K562 (cell line): Measurements from ENCODE around the gene RASSF1. TPM values are rescaled to one million over a fixed set of nuclear protein-coding genes. Genes with fewer than 3 reads are reported as not detected.

ENCODE experiments used
- CTBP1 ChIP-seq: fragments of 450-650 bp; IDR thresholded peaks from 2 replicates; pipeline ENCODE4 v1.6.1; 2016; ENCODE audit warnings: borderline replicate concordance
- EZH2 ChIP-seq: IDR thresholded peaks from 2 replicates; pipeline ENCODE4 v1.6.1; 2012; ENCODE audit warnings: low read depth, mild to moderate bottlenecking, inconsistent platforms, low read length, borderline replicate concordance
- FOSL1 ChIP-seq: fragments of 200-800 bp; sonication (Bioruptor generic); conservative IDR thresholded peaks from 2 replicates; pipeline ENCODE4 v1.6.1; 2016; ENCODE audit warnings: missing genetic modification characterization, missing compliant biosample characterization
- MEF2D ChIP-seq: conservative IDR thresholded peaks from 2 replicates; pipeline ENCODE4 v1.6.1; 2016; ENCODE audit warnings: low read depth, missing genetic modification characterization, missing compliant biosample characterization
- MEIS2 ChIP-seq: fragments of 450-650 bp; IDR thresholded peaks from 2 replicates; pipeline ENCODE4 v1.6.1; 2014; ENCODE audit warnings: mild to moderate bottlenecking; ENCODE audit not compliant: partially characterized antibody
- MXI1 ChIP-seq: IDR thresholded peaks from 2 replicates; pipeline ENCODE4 v1.6.1; 2011; ENCODE audit warnings: low read depth, mild to moderate bottlenecking, improper control_type of control experiment, low read length
- POLR2H ChIP-seq: IDR thresholded peaks from 2 replicates; pipeline ENCODE4 v1.6.1; 2016; ENCODE audit warnings: missing genetic modification characterization, low read depth, mild to moderate bottlenecking, control low read depth, missing compliant biosample characterization, moderate library complexity
- TCF7 ChIP-seq: sonication (generic); IDR thresholded peaks from 2 replicates; pipeline ENCODE4 v1.6.1; 2016; ENCODE audit warnings: antibody characterized with exemption, borderline replicate concordance
- ZBTB33 ChIP-seq: sonication (generic); formaldehyde crosslinking; IDR thresholded peaks from 2 replicates; pipeline ENCODE4 v1.8.1; 2023; ENCODE audit warnings: mild to moderate bottlenecking, missing genetic modification reagents
- ZFP1 ChIP-seq: fragments of 450-650 bp; formaldehyde crosslinking; IDR thresholded peaks from 2 replicates; pipeline ENCODE4 v1.4.0; 2020; ENCODE audit warnings: mild to moderate bottlenecking, mixed read lengths
- ZNF146 ChIP-seq: IDR thresholded peaks from one replicate; pipeline ENCODE4 v1.6.1; 2018; ENCODE audit warnings: missing compliant biosample characterization; ENCODE audit not compliant: unreplicated experiment
- ZNF445 ChIP-seq: fragments of 250-450 bp; sonication (Bioruptor Pico); IDR thresholded peaks from 2 replicates; pipeline ENCODE4 v1.4.0; 2020; ENCODE audit warnings: low read depth, mild to moderate bottlenecking, moderate library complexity
- ZNF609 ChIP-seq: sonication (generic); formaldehyde crosslinking; IDR thresholded peaks from 2 replicates; pipeline ENCODE4 v1.8.1; 2023; ENCODE audit warnings: missing genetic modification reagents, mild to moderate bottlenecking, borderline replicate concordance
- ZNF707 ChIP-seq: fragments of 250-450 bp; sonication (Bioruptor Pico); conservative IDR thresholded peaks from 2 replicates; pipeline ENCODE4 v1.8.0; 2022; ENCODE audit warnings: inconsistent platforms, mild to moderate bottlenecking, moderate library complexity
- polyA plus RNA-seq, 8 experiments: library from polyadenylated mRNA; depleted of rRNA in 4 of 8; stranded (reverse) in 5 of 8; unstranded in 3 of 8; fragments of >200 nt; fragmentation: Nextera tagmentation in 2 of 8; fragmentation: Illumina TruSeq in 1 of 8; extraction: Ambion mirVana in 2 of 8; extraction: Trizol in 1 of 8; gene quantifications; 2 replicates each; pipeline versions ENCODE4 v1.2.1 to v1.2.3, GENCODE V29; 2011 to 2014; ENCODE audit warnings: inconsistent platforms in 1 of 8, missing spikeins in 1 of 8
- total RNA-seq, 7 experiments: library from RNA; depleted of rRNA in 6 of 7; stranded (reverse); fragments of >200 nt in 6 of 7; fragmentation: Illumina TruSeq in 2 of 7; extraction: Trizol in 2 of 7; gene quantifications; 2 replicates each; pipeline versions ENCODE4 v1.2.1 to v1.2.3, GENCODE V29; 2011 to 2021; ENCODE audit warnings: low replicate concordance in 1 of 7
- TF ChIP-seq, protein P1 (sequence below): fragments of 450-650 bp; IDR thresholded peaks from 2 replicates; pipeline ENCODE4 v1.6.1; 2016; ENCODE audit warnings: antibody characterized with exemption

Gene RASSF1
- total and polyA plus RNA-seq, 9 of the 15 experiments (the other 6 are each of a cell fraction or from before 2014, with no cell fraction given) = 3.6 to 57.1 (median 24.6) TPM

DNA sequence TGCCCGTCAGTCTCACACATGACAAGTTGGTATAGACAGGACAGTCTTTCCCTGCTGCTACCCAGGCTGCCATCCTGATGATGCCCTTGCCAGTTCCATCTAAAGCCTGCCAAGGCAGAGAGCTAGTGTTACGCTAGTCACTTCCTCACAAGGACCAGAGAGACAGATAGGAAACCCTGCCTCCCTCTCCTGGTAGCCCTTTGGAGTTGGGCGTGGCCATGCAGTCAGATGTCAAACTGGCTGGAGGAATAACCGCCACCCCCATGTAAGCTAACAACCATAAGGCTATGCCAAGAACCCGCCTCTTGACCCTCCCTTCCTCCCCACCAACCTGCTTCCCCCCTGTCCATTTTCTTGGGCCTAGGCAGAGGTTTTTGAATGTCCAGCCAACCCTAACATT is 15.9 kb upstream of the RASSF1 start (continued):
- no peak for TF ChIP-seq ZNF609
- no peak for TF ChIP-seq EZH2
- TF ChIP-seq TCF7 = no peak
- 0 out of 2 replicates have a peak, but pooled peaks have one; percentile 37 for TF ChIP-seq ZNF707
- TF ChIP-seq CTBP1 = no peak
- no peak for TF ChIP-seq POLR2H (tag)
- no peak for TF ChIP-seq MXI1
- no peak for TF ChIP-seq ZBTB33 (CRISPR knock-in tag)
- no peak for TF ChIP-seq MEF2D (tag)
- TF ChIP-seq MEIS2 = peak; percentile 14
- TF ChIP-seq FOSL1 (tag) = no peak
- TF ChIP-seq ZNF445 (CRISPR knock-in tag) = no peak
- TF ChIP-seq, protein P1, sequence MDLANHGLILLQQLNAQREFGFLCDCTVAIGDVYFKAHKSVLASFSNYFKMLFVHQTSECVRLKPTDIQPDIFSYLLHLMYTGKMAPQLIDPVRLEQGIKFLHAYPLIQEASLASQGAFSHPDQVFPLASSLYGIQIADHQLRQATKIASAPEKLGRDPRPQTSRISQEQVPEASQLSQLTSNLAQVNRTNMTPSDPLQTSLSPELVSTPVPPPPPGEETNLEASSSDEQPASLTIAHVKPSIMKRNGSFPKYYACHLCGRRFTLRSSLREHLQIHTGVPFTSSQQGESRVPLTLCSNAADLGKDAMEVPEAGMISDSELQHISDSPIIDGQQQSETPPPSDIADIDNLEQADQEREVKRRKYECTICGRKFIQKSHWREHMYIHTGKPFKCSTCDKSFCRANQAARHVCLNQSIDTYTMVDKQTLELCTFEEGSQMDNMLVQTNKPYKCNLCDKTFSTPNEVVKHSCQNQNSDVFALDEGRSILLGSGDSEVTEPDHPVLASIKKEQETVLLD = no peak
- TF ChIP-seq ZNF146 (CRISPR knock-in tag) = no peak
- TF ChIP-seq ZFP1 (CRISPR knock-in tag) = no peak
- TF ChIP-seq, all 486 proteins: peak for 9
